HG02973 (cell line): ENCODE results near the gene PIGR.

ENCODE experiments used
- ATAC-seq: cut with Tn5 transposase; IDR thresholded peaks from one replicate; pipeline ENCODE4 v1.9.1; 2021; ENCODE audit warnings: moderate library complexity; ENCODE audit not compliant: unreplicated experiment

The PIGR gene

GRCh38 chr1:206946261-206946660 is at the start of gene PIGR:
Gene PIGR (minus strand): TSS chr1:206946466. CDS start chr1:206940531, 5,935 bp downstream.
- no peak for ATAC-seq

- ATAC-seq, result no peak
Observed at GRCh38 chr1:206992790-206993189, 46.5 kb upstream of the PIGR start.

- ATAC-seq, result no peak
Observed at GRCh38 chr1:206987873-206988272, 41.6 kb upstream of the PIGR start.

- ATAC-seq, result no peak
Observed at GRCh38 chr1:206986885-206987284, 40.6 kb upstream of the PIGR start.

- ATAC-seq, result no peak
Observed at GRCh38 chr1:206986402-206986801, 40.1 kb upstream of the PIGR start.

GRCh38 chr1:206985162-206985749 is 39.0 kb upstream of the PIGR start:
- no peak for ATAC-seq

- ATAC-seq, result no peak
Observed at GRCh38 chr1:206982216-206982615, 36.0 kb upstream of the PIGR start.

GRCh38 chr1:206979379-206980043 is 33.2 kb upstream of the PIGR start:
- no peak for ATAC-seq

- ATAC-seq, result no peak
Observed at GRCh38 chr1:206978259-206978658, 32.0 kb upstream of the PIGR start.

GRCh38 chr1:206975306-206975705 is 29.0 kb upstream of the PIGR start:
- no peak for ATAC-seq

GRCh38 chr1:206974140-206974539 is 27.9 kb upstream of the PIGR start:
- ATAC-seq, result no peak

GRCh38 chr1:206972728-206973127 is 26.5 kb upstream of the PIGR start:
- no peak for ATAC-seq

GRCh38 chr1:206971029-206971655 is 24.9 kb upstream of the PIGR start:
- peak; percentile 53 for ATAC-seq

- ATAC-seq, result no peak
Observed at GRCh38 chr1:206970446-206970845, 24.2 kb upstream of the PIGR start, which contains the start of gene FCAMR. Gene FCAMR (minus strand): TSS chr1:206970460. CDS start chr1:206970125, 335 bp downstream.

- ATAC-seq, result no peak
Observed at GRCh38 chr1:206969090-206969489, 22.8 kb upstream of the PIGR start.

GRCh38 chr1:206967096-206967849 is 21.0 kb upstream of the PIGR start:
- ATAC-seq, result no peak

GRCh38 chr1:206965781-206966180 is 19.5 kb upstream of the PIGR start:
- no peak for ATAC-seq

GRCh38 chr1:206963740-206964139 is 17.5 kb upstream of the PIGR start:
- ATAC-seq, result no peak

- no peak for ATAC-seq
Observed at GRCh38 chr1:206963119-206963712, 16.9 kb upstream of the PIGR start.

GRCh38 chr1:206962272-206962671 is 16.0 kb upstream of the PIGR start:
- no peak for ATAC-seq

GRCh38 chr1:206961668-206962067 is 15.4 kb upstream of the PIGR start:
- ATAC-seq, result no peak
